GM12878 (cell line): Measurements from ENCODE around the gene MEGF6. TPM values are rescaled to one million over a fixed set of nuclear protein-coding genes. Genes with fewer than 3 reads are reported as not detected.

Experiments
- ATAC-seq: fragments of 200-7000 bp; cut with Tn5 transposase; 3 replicates; pipeline ENCODE4 v1.9.1; 2020; ENCODE audit warnings: mild to moderate bottlenecking, moderate library complexity
- BruUV-seq: library from RNA; stranded (reverse); fragments of 400-500 nt; replicated peaks from 2 replicates; lab custom pipeline; 2021; lab: Mats Ljungman, UMichigan
- CTCF ChIA-PET: fragments of 300-600 bp; sonication (Branson Sonifier 250); formaldehyde crosslinking; extraction: SDS; loops from one replicate; lab custom pipeline; 2021; ENCODE audit warnings: inconsistent platforms; lab: Yijun Ruan, JAX
- POLR2A ChIA-PET: fragments of 350-600 bp; formaldehyde crosslinking; extraction: SDS; loops from one replicate; lab custom pipeline; 2021; ENCODE audit warnings: inconsistent platforms; lab: Charles Lee
- RAD21 ChIA-PET: fragments of 300-600 bp; sonication (Branson Sonifier 250); formaldehyde crosslinking; loops from one replicate; lab custom pipeline; 2023; ENCODE audit warnings: antibody characterized with exemption; ENCODE audit not compliant: unreplicated experiment; lab: Charles Lee
- SMC1A ChIA-PET: fragments of 300-600 bp; sonication (Branson Sonifier 250); formaldehyde crosslinking; loops from one replicate; lab custom pipeline; 2023; ENCODE audit not compliant: unreplicated experiment, uncharacterized antibody; lab: Charles Lee
- DNase-seq: peaks from one replicate; pipeline ENCODE4 v3.0.0-alpha.2; 2011; ENCODE audit warnings: low read depth, low spot score
- FAIRE-seq: peaks from 3 replicates; lab custom pipeline; 2011; peaks lifted over from hg19 to GRCh38; lab: Jason Lieb, UNC
- H2AFZ ChIP-seq: 2 replicates; pipeline ENCODE4 v1.6.0; 2011; ENCODE audit warnings: low read depth, low read length, control low read depth; ENCODE audit not compliant: control insufficient read depth
- H3K27ac ChIP-seq: 2 replicates; pipeline ENCODE4 v1.5.1; 2011; ENCODE audit warnings: control low read depth; ENCODE audit not compliant: control insufficient read depth, insufficient read depth
- H3K27me3 ChIP-seq, 2 experiments: replicated peaks in 1 of 2; 2 replicates each; pipeline versions ENCODE4 v1.6.0 to v1.6.1; 2011; ENCODE audit warnings: low read length in 1 of 2; ENCODE audit not compliant: control insufficient read depth in 2 of 2, insufficient read depth in 2 of 2
- H3K36me3 ChIP-seq, 2 experiments: 2 replicates each; pipeline ENCODE4 v1.5.1; 2011; ENCODE audit warnings: low read length in 1 of 2; ENCODE audit not compliant: control insufficient read depth in 2 of 2, insufficient read depth in 2 of 2
- H3K4me1 ChIP-seq: 2 replicates; pipeline ENCODE4 v1.6.1; 2011; ENCODE audit warnings: mild to moderate bottlenecking, low read length, moderate library complexity, mixed read lengths; ENCODE audit not compliant: control insufficient read depth, insufficient read depth
- H3K4me2 ChIP-seq: 2 replicates; pipeline ENCODE4 v1.6.0; 2011; ENCODE audit warnings: control low read depth; ENCODE audit not compliant: control insufficient read depth, insufficient read depth
- H3K4me3 ChIP-seq: fragments of 200-600 bp; sonication (generic); 2 replicates; pipeline ENCODE4 v1.5.1; 2016
- H3K79me2 ChIP-seq: 2 replicates; pipeline ENCODE4 v1.6.0; 2011; ENCODE audit warnings: low read length; ENCODE audit not compliant: control insufficient read depth, insufficient read depth
- H3K9ac ChIP-seq: 2 replicates; pipeline ENCODE4 v1.8.0; 2011; ENCODE audit warnings: low read length, control low read depth, mixed read lengths; ENCODE audit not compliant: control insufficient read depth, insufficient read depth
- H3K9me3 ChIP-seq: replicated peaks from 3 replicates; pipeline ENCODE4 v1.5.1; 2011; ENCODE audit warnings: mild to moderate bottlenecking, low read length; ENCODE audit not compliant: control insufficient read depth, insufficient read depth
- H4K20me1 ChIP-seq: 2 replicates; pipeline ENCODE4 v1.6.0; 2011; ENCODE audit not compliant: control insufficient read depth, insufficient read depth
- EED ChIP-seq: sonication (generic); IDR thresholded peaks from 2 replicates; pipeline ENCODE4 v1.6.1; 2016; ENCODE audit warnings: antibody characterized with exemption, low read depth
- ELK1 ChIP-seq: IDR thresholded peaks from 2 replicates; pipeline ENCODE4 v1.6.1; 2012; ENCODE audit warnings: low read depth, low read length, improper control_type of control experiment
- EZH2 ChIP-seq: IDR thresholded peaks from 2 replicates; pipeline ENCODE4 v1.6.1; 2012; ENCODE audit warnings: low read depth, mild to moderate bottlenecking, control low read depth, inconsistent platforms, low read length, borderline replicate concordance; ENCODE audit not compliant: control insufficient read depth
- MEF2A ChIP-seq: IDR thresholded peaks from 2 replicates; pipeline ENCODE4 v1.6.1; 2011; ENCODE audit warnings: low read depth, mild to moderate bottlenecking, low read length, moderate library complexity; ENCODE audit not compliant: insufficient read depth
- MYC ChIP-seq: IDR thresholded peaks from 2 replicates; pipeline ENCODE4 v1.6.1; 2011; ENCODE audit warnings: mild to moderate bottlenecking, low read length, moderate library complexity, inconsistent platforms; ENCODE audit not compliant: insufficient read depth, insufficient replicate concordance, insufficient read length, severe bottlenecking
- PAX8 ChIP-seq: fragments of 450-650 bp; IDR thresholded peaks from 2 replicates; pipeline ENCODE4 v1.6.1; 2017; ENCODE audit warnings: mild to moderate bottlenecking, moderate library complexity
- PBX3 ChIP-seq: IDR thresholded peaks from 2 replicates; pipeline ENCODE4 v1.6.1; 2011; ENCODE audit warnings: mild to moderate bottlenecking, low read depth, low read length, moderate library complexity; ENCODE audit not compliant: insufficient replicate concordance
- REST ChIP-seq: IDR thresholded peaks from 2 replicates; pipeline ENCODE4 v1.6.1; 2012; ENCODE audit warnings: mild to moderate bottlenecking, low read depth, low read length
- WRNIP1 ChIP-seq: IDR thresholded peaks from 2 replicates; pipeline ENCODE4 v1.6.1; 2011; ENCODE audit warnings: low read depth, low read length, improper control_type of control experiment, borderline replicate concordance
- ZBED1 ChIP-seq: IDR thresholded peaks from 2 replicates; pipeline ENCODE4 v1.6.1; 2016; ENCODE audit warnings: borderline replicate concordance
- ZNF24 ChIP-seq: fragments of 450-650 bp; IDR thresholded peaks from 2 replicates; pipeline ENCODE4 v1.6.1; 2017; ENCODE audit warnings: antibody characterized with exemption, mild to moderate bottlenecking
- ZNF622 ChIP-seq: fragments of 450-650 bp; IDR thresholded peaks from 2 replicates; pipeline ENCODE4 v1.6.1; 2017; ENCODE audit warnings: mild to moderate bottlenecking, inconsistent platforms
- WGBS: methylation state at CpG from one replicate; pipeline ENCODE4 v1.1.6; 2016; ENCODE audit warnings: low lambda C conversion rate; ENCODE audit not compliant: insufficient replicate concordance, insufficient coverage; ENCODE audit errors: missing lambda C conversion rate; 5-methylcytosine and 5-hydroxymethylcytosine counted together
- in situ Hi-C: fragments of 300-500 bp; cut with MboI; formaldehyde crosslinking; loops from 9 replicates; pipeline ENCODE4 v1.14.3; 2018; ENCODE audit warnings: mixed read lengths
- intact Hi-C: fragments of 100-400 bp; cut with micrococcal nuclease; formaldehyde crosslinking; loops from one replicate; pipeline ENCODE4 v1.14.2; 2022; ENCODE audit not compliant: unreplicated experiment
- polyA plus RNA-seq, 11 experiments: library from polyadenylated mRNA; depleted of rRNA in 4 of 11; unstranded in 6 of 11; stranded (reverse) in 5 of 11; fragments of >200 nt; fragmentation: Nextera tagmentation in 4 of 11; fragmentation: Illumina TruSeq in 1 of 11; extraction: Ambion mirVana in 4 of 11; extraction: Trizol in 1 of 11; gene quantifications; 1 replicate in 1 of 11; 2 replicates in 10 of 11; pipeline versions ENCODE4 v1.2.1 to v1.2.3, GENCODE V29; 2011 to 2016; ENCODE audit warnings: inconsistent platforms in 2 of 11, missing spikeins in 2 of 11, low read depth in 1 of 11
- total RNA-seq, 4 experiments: library from RNA; depleted of rRNA in 3 of 4; stranded (reverse); fragments of >200 nt in 3 of 4; fragmentation: Illumina TruSeq in 1 of 4; extraction: Trizol in 1 of 4; gene quantifications; 2 replicates each; pipeline versions ENCODE4 v1.2.1 to v1.2.3, GENCODE V29; 2013 to 2021
- TF ChIP-seq, protein P1 (sequence below): fragments of 450-650 bp; formaldehyde crosslinking; IDR thresholded peaks from 2 replicates; pipeline ENCODE4 v1.5.0; 2022; ENCODE audit warnings: mild to moderate bottlenecking, missing genetic modification characterization

The MEGF6 gene
- total and polyA plus RNA-seq, 10 of the 15 experiments (the other 5 are each of a cell fraction or from before 2014, with no cell fraction given) = 0.03 to 0.41 TPM; not detected in 8

DNA sequence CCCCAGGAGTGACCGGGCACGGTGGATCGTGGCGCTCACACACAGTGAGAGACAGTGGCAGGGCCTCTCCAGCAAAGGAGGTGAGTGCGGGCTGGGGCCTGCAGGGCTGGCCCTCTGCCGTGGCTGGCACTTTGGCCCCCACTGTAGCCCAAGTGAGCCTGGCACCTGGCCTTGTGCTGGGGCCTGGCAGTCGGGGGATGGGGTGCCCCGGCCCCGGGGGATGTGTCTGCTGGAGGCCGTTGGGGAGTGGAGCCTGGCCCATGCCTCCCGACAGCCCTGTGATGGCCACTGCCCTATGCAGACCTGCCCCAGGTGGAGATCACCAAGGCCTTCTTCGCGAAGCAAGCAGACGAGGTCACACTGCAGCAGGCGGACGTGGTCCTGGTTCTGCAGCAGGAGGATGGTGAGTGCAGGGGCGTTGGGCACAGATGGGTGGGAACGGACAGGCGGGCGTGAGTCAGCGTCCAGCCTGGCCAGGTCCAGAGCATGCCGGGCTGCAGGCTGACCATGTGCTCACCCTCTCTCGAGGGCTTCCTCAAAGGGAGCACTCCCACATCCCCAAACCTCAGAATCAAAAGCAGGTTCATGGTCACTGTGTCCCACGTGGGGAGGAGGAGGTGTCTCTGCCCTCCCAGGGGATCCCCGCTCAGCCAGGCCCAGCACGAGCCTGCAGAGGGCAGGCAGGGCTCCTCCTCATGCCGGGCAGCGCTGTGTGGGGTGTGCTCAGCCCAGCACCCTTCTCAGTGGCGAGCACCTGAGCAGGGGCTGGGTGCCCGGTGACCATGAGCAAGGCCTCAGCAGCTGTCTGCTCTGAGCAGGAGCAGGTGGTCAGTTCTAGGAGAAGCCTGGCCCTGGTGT lies 131.6 kb downstream of the MEGF6 start:
- Histone ChIP-seq H2AFZ (no peak overlapping the region), H3K4me3 (no peak overlapping the region), H3K36me3 (no peaks in the 10 kb centered on the region), H3K9me3 (no peaks in the 10 kb centered on the region), H3K4me1 (no peaks in the 10 kb centered on the region), H3K27ac (no peak overlapping the region), H3K79me2 (no peaks in the 10 kb centered on the region), H3K9ac (no peak overlapping the region), H3K4me2 (no peak overlapping the region), H3K27me3 (no peaks in the 10 kb centered on the region), H4K20me1 (no peaks in the 10 kb centered on the region)
- ChIA-PET RAD21 (no interaction called here), CTCF (no interaction called here), SMC1A (no interaction called here), POLR2A (no interaction called here)
- ATAC-seq = no peak
- in situ Hi-C loops (loop anchor here (10.0 kb wide), 1 partner anchor 145 kb away; the partner anchor contains the start of gene TPRG1L), intact Hi-C loops (no loop called here)
- DNase-seq = no peak
- no TSS peak for BruUV-seq
- FAIRE-seq = no peak
- 34% methylated on average over 25 of the region's 30 CpGs for WGBS
- TF ChIP-seq WRNIP1 = no peak
- no peak for TF ChIP-seq EED
- no peak for TF ChIP-seq REST
- TF ChIP-seq ZNF24 = no peak
- TF ChIP-seq PAX8 = no peak
- TF ChIP-seq EZH2 = no peak
- TF ChIP-seq, protein P1, sequence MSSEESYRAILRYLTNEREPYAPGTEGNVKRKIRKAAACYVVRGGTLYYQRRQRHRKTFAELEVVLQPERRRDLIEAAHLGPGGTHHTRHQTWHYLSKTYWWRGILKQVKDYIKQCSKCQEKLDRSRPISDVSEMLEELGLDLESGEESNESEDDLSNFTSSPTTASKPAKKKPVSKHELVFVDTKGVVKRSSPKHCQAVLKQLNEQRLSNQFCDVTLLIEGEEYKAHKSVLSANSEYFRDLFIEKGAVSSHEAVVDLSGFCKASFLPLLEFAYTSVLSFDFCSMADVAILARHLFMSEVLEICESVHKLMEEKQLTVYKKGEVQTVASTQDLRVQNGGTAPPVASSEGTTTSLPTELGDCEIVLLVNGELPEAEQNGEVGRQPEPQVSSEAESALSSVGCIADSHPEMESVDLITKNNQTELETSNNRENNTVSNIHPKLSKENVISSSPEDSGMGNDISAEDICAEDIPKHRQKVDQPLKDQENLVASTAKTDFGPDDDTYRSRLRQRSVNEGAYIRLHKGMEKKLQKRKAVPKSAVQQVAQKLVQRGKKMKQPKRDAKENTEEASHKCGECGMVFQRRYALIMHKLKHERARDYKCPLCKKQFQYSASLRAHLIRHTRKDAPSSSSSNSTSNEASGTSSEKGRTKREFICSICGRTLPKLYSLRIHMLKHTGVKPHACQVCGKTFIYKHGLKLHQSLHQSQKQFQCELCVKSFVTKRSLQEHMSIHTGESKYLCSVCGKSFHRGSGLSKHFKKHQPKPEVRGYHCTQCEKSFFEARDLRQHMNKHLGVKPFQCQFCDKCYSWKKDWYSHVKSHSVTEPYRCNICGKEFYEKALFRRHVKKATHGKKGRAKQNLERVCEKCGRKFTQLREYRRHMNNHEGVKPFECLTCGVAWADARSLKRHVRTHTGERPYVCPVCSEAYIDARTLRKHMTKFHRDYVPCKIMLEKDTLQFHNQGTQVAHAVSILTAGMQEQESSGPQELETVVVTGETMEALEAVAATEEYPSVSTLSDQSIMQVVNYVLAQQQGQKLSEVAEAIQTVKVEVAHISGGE (CRISPR knock-in tag) = no peak
- no peak for TF ChIP-seq ZBED1
- TF ChIP-seq MEF2A = no peak
- TF ChIP-seq ELK1 = no peak
- no peak for TF ChIP-seq ZNF622
- no peak for TF ChIP-seq PBX3
- no peak for TF ChIP-seq MYC
